OCI-LY7 (cell line): Measurements from ENCODE around the gene CYP8B1. TPM values are rescaled to one million over a fixed set of nuclear protein-coding genes. Genes with fewer than 3 reads are reported as not detected.

ENCODE experiments used
- BruUV-seq: library from RNA; stranded (reverse); fragments of 400-500 nt; replicated peaks from 2 replicates; lab custom pipeline; 2021; lab: Mats Ljungman, UMichigan
- CTCF ChIA-PET: fragments of 300-600 bp; sonication (Branson Sonifier 250); formaldehyde crosslinking; loops from one replicate; lab custom pipeline; 2022; ENCODE audit warnings: antibody characterized with exemption; ENCODE audit not compliant: unreplicated experiment; lab: Charles Lee
- POLR2A ChIA-PET: fragments of 300-600 bp; sonication (Branson Sonifier 250); formaldehyde crosslinking; loops from one replicate; lab custom pipeline; 2022; ENCODE audit warnings: antibody characterized with exemption; lab: Charles Lee
- DNase-seq: peaks from one replicate; pipeline ENCODE4 v3.0.0-alpha.2; 2015; ENCODE audit warnings: low spot score
- H2AFZ ChIP-seq: fragments of 200-600 bp; sonication (generic), shearing (Covaris generic); 2 replicates; pipeline ENCODE4 v1.6.1; 2014; ENCODE audit warnings: mild to moderate bottlenecking, antibody characterized with exemption, low read length, moderate library complexity
- H3K27ac ChIP-seq: fragments of 200-600 bp; sonication (generic); 2 replicates; pipeline ENCODE4 v1.5.1; 2014; ENCODE audit warnings: mixed run types, low read depth, mild to moderate bottlenecking, moderate library complexity, low read length, inconsistent platforms; ENCODE audit not compliant: poor library complexity, severe bottlenecking
- H3K36me3 ChIP-seq: fragments of 200-600 bp; sonication (generic); 2 replicates; pipeline ENCODE4 v1.6.1; 2014; ENCODE audit warnings: mild to moderate bottlenecking, antibody characterized with exemption, low read length, moderate library complexity, mixed read lengths; ENCODE audit not compliant: insufficient read depth
- H3K4me1 ChIP-seq: fragments of 200-600 bp; sonication (generic); 2 replicates; pipeline ENCODE4 v1.5.1; 2014; ENCODE audit warnings: mild to moderate bottlenecking, low read length; ENCODE audit not compliant: insufficient read depth, poor library complexity, severe bottlenecking
- H3K4me2 ChIP-seq: fragments of 200-600 bp; sonication (generic); 2 replicates; pipeline ENCODE4 v1.6.1; 2014; ENCODE audit warnings: mild to moderate bottlenecking, low read length
- H3K4me3 ChIP-seq: fragments of 200-600 bp; sonication (generic); 2 replicates; pipeline ENCODE4 v1.5.1; 2014; ENCODE audit warnings: mild to moderate bottlenecking, low read depth, low read length; ENCODE audit not compliant: poor library complexity, severe bottlenecking
- H3K79me2 ChIP-seq: fragments of 200-600 bp; sonication (generic); 2 replicates; pipeline ENCODE4 v1.6.1; 2016; ENCODE audit warnings: low read depth, mild to moderate bottlenecking, low read length, moderate library complexity, mixed read lengths; ENCODE audit not compliant: insufficient read depth
- H3K9me2 ChIP-seq: fragments of 200-600 bp; sonication (generic); 2 replicates; pipeline ENCODE4 v1.6.1; 2016; ENCODE audit warnings: mild to moderate bottlenecking, low read length, mixed read lengths; ENCODE audit not compliant: insufficient read depth
- H3K9me3 ChIP-seq: fragments of 200-600 bp; sonication (generic); 2 replicates; pipeline ENCODE4 v1.6.1; 2014; ENCODE audit warnings: mild to moderate bottlenecking, mixed run types, low read length, mixed read lengths
- H4K20me1 ChIP-seq: fragments of 200-600 bp; sonication (generic); 2 replicates; pipeline ENCODE4 v1.6.1; 2014; ENCODE audit warnings: mild to moderate bottlenecking, antibody characterized with exemption, low read length, moderate library complexity, mixed read lengths; ENCODE audit not compliant: insufficient read depth
- CTCF ChIP-seq: fragments of 200-600 bp; sonication (generic); conservative IDR thresholded peaks from 2 replicates; pipeline ENCODE4 v1.5.1; 2014; ENCODE audit warnings: mild to moderate bottlenecking, antibody characterized with exemption, low read length, moderate library complexity, mixed read lengths
- EZH2phosphoT487 ChIP-seq: fragments of 200-600 bp; sonication (generic); IDR thresholded peaks from 2 replicates; pipeline ENCODE4 v1.6.1; 2018; ENCODE audit warnings: low read depth, borderline replicate concordance, mild to moderate bottlenecking, mixed run types, antibody characterized with exemption, low read length, moderate library complexity, mixed read lengths
- intact Hi-C: fragments of 100-400 bp; cut with micrococcal nuclease; formaldehyde crosslinking; loops from one replicate; pipeline ENCODE4 v1.10.0; 2022; ENCODE audit not compliant: unreplicated experiment
- total RNA-seq, 2 experiments: library from RNA; depleted of rRNA in 1 of 2; stranded (reverse); fragments of >200 nt in 1 of 2; shearing (Covaris generic) in 1 of 2; gene quantifications; 2 replicates each; pipeline ENCODE4 v1.2.3, GENCODE V29; 2014 to 2022

CYP8B1 gene
- total RNA-seq, 2 experiments from 2014 or later, result not detected

DNA sequence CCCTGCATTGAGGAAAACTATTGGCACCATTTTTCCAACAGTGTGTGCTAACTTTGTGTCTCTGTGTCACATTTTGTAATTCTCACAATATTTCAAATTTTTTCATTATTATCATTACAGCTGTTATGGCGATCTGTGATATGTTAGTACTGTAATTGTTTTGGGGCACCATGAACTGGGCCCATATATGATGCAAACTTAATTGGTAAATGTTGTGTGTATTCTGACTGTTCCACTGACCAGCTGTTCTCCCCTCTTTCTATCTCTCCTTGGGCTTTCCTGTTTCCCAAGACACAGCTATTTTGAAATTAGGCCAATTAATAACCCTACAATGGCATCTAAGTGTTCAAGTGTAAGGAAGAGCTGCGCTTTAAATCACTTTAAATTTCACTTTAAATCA is 2.2 kb upstream of the CYP8B1 start:
- ChIA-PET POLR2A (interaction anchor here (0.6 to 1.5 kb wide), 2 partner anchors 15 to 85 kb away, joined by 3 read pairs; no protein-coding TSS in a partner anchor), CTCF (interaction anchor here (0.6 kb wide), 1 partner anchor 22 kb away, joined by 3 read pairs; no protein-coding TSS in a partner anchor)
- Histone ChIP-seq H4K20me1 (no peaks in the 10 kb centered on the region), H3K36me3 (no peaks in the 10 kb centered on the region), H2AFZ (no peak overlapping the region), H3K4me2 (no peak overlapping the region), H3K9me2 (no peaks in the 10 kb centered on the region), H3K4me3 (no peak overlapping the region), H3K79me2 (no peaks in the 10 kb centered on the region), H3K4me1 (peaks cover 11% of the 10 kb centered on the region), H3K9me3 (no peaks in the 10 kb centered on the region), H3K27ac (no peak overlapping the region)
- TF ChIP-seq EZH2phosphoT487, result no peak
- no peak for TF ChIP-seq CTCF
- BruUV-seq, result no TSS peak
- intact Hi-C loops, result no loop called here
- no peak for DNase-seq

DNA sequence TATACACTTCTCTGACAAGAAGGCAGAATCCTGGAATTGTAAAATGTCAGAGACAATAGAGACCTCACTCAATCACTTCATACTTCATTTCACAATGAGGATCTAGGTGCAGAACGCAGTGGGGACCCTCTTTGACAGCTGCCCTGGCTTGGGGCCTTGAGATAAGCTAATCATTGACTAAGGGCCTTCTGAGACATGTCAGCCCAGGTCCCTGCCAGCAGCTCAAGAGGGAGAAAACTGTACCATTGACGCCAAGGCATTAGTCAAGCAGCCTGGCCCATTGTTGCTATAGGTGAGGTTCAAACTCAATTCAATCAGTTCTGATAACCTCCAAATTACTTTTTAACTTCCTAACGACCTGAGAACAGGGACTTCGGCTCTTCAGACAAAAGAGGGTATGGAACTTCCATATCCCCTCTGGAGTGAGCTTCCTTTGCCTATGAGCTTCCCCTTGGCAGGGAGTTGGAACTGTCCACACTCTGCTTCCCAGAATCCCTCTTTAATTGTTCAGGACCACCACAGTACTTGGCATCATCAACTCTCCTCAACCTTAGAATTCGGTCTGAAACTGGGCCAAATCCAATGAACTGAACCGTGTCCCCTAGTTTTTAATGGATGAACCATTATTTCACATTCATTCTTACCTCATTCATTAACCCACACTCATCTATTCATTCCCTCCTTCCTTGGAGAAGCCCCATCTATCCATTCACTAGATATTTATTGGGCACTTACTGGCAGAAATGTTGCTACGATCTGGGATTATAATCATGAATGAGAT is 1.5 kb upstream of the CYP8B1 start:
- POLR2A ChIA-PET, result interaction anchor here (0.6 to 1.5 kb wide), 2 partner anchors 16 to 71 kb away, joined by 3 to 5 read pairs; no protein-coding TSS in a partner anchor

More for the DNA sequence above, 1.5 kb upstream of the CYP8B1 start:
- no peaks in the 10 kb centered on the region for H4K20me1 ChIP-seq
- no peak overlapping the region for H2AFZ ChIP-seq
- no peak for TF ChIP-seq EZH2phosphoT487
- no peak for TF ChIP-seq CTCF
- no peak for DNase-seq
- peaks cover 11% of the 10 kb centered on the region for H3K4me1 ChIP-seq
- H3K4me3 ChIP-seq, result no peak overlapping the region
- no peaks in the 10 kb centered on the region for H3K9me2 ChIP-seq
- H3K27ac ChIP-seq, result no peak overlapping the region
- BruUV-seq, result no TSS peak
- H3K9me3 ChIP-seq, result no peaks in the 10 kb centered on the region
- H3K36me3 ChIP-seq, result no peaks in the 10 kb centered on the region
- no peaks in the 10 kb centered on the region for H3K79me2 ChIP-seq
- CTCF ChIA-PET, result no interaction called here
- intact Hi-C loops, result no loop called here
- no peak overlapping the region for H3K4me2 ChIP-seq
